GM19023 (cell line): Measurements from ENCODE around the gene CBR3.

Experiments used
- ATAC-seq: cut with Tn5 transposase; IDR thresholded peaks from one replicate; pipeline ENCODE4 v1.9.1; 2021; ENCODE audit warnings: mild to moderate bottlenecking, moderate library complexity; ENCODE audit not compliant: unreplicated experiment

The CBR3 gene

DNA sequence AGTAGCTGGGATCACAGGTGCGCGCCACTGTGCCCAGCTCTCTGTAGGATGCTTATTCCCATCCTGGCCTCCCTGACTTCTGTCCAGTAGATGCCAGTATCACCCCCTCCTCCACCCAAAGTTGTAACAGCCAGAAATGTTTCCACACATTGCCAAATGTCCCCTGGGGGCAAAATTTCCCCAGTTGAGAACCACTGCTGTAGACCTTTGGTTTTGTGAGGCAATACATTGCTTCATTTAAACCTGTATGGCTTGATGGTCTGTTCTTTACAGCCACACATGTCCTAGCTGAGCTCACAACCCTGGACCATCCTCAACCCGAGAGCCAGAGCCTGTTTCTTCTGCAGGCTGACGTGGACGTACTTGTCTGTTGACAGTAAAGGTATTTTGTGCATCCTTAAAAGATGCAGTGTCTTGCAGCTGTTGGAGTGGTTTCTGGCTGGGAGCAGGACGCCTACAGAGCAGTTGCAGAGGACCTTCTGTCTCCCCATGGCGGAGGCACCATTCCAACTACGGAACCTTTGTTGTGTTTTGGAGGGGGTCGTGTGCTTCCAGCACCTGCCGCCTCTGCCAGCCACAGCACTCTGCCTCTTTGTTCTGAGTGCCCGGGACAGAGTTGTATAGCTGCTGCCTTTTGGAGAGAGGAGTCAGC is 48.4 kb downstream of the CBR3 start:
- no peak for ATAC-seq

DNA sequence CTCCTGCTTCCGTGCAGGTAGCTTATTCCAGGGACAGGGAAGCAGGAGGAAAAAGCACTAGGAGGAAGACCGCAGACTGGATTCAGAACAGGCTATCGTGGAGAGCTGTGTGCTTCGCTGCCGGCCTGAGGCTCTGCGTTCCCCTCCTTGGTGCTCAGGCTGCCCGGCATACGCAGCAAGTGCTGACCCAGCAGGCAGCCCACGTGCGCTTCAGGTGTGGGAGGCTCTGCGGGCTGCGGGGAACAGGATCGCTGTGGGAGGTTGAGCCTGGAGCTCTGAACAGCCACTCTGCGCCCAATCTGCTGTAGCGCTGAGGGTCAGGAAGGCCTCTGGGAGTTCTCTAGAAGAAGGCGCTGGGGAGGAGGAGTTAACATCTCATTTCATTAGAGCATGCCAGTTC is 49.7 kb downstream of the CBR3 start:
- no peak for ATAC-seq

DNA sequence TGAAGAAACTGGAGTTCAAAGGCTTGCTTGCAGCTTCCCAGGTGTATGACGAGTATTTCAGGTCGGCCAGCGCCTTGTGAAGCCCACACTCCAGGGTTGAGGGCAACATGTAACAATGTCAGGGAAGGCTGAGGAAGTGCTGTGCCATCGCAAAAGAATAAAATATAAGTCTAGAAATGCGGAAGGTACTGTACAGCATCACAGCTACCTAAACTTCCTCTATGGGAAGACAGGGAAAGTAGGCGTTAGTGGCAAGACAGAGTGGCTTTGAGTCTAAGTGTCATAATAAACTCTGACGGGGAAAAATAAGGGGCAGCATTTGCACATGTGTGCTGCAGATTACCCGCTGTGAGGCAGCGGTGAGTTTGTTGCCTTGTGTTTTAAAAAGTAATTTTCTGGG is 50.6 kb downstream of the CBR3 start:
- ATAC-seq: no peak

DNA sequence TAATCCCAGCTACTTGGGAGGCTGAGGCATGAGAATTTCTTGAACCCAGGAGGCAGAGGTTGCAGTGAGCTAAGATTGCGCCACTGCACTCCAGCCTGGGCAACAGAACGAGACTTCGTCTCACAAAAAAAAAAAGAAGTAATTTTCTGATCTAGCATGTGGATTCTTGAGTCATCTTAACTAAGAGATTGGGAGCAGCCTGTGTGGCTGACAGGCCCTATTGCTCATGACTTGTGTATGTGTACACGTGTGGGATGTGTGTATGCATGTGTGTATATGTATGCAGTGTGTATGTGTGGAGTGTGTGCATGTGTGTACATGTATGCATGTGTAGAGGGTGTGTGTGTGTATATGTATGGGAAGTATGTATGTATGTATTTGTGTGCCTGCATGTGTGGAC is 51.2 kb downstream of the CBR3 start:
- ATAC-seq: no peak

DNA sequence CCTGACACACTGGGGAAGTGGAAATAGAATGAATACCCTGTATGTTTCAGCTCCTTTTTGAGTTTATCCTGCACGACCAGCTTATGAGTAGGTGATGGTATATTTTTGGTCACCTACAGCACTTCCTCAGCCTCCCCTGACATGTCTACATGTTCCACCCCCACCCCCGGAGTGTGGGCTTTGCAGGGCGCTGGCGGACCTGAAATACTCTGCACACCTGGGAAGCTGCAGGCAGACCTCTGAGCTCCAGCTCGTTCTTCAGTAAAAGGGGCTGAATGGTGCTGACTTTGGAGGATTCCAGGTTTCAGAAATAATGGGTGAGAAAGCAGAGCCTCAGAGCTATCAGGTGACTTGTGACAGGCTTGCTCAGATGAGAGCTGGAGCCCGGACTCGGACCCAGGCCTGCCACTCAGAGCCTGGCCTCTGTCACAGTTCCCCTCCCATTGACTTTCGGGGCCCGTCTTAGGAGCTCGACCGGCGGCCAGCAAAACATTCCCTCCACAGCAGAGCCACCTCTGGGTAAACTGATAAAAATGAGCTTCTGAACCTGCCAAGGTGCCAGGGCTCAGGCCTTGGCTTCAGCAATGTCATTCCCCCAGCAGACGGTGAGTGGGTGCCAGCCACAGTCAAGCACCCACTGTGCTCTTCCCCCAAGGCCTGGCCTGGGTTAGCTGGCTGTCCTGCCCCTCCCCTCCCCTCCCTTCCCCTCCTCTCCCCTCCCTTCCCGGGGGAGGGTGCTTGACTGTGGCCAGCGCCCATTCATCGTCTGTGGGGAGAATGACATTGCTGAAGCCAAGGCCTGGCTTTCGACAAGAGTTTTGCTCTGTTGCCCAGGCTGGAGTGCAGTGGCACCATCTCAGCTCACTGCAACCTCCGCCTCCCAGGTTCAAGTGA is 51.9 kb downstream of the CBR3 start:
- no peak for ATAC-seq

DNA sequence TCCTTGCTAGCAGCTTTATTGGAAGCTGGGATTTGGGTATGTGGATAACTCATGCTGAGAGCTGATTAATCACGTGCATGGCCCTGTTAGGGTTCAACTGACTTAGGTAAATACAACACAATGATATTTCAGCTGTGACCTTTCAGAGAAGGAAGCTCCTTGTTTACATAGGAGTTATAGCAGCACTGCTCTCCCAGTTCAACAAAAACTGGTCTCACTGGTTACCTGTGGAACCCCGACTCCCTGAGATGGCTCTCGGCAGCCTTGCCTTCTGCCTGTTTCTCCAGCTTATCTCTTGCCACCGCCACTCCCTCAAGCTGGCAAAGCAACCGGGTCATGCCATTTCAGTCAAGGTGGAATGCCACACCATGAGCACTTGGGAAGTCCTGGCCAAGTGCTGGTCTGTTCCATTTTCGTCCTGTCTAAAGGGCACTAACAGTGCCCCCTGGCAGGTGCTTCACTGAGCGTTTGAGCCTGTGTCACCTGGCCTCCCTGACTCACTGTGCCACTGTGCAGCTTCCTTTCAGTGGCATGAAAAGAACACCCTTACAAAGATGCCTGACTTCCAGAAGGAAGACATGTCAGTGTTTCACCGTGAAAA is 53.3 kb downstream of the CBR3 start:
- no peak for ATAC-seq

DNA sequence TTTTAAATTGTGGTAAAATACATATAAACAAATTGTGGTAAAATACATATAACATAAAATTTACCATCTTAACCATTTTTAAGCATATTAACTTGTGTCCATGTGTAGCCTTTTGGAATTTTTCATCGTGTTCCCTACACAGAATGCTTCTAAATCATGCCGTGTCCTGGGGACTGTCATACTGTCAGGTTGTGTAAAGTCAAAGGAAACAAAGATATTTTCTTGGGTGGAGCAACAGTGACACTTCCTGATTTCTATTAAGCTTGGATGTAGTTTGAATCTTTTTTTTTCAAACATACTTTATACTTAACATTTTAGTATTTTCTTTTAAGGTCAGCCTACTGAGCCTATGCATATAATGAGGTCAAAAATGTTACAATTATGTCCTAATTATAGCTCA is 54.1 kb downstream of the CBR3 start:
- no peak for ATAC-seq

DNA sequence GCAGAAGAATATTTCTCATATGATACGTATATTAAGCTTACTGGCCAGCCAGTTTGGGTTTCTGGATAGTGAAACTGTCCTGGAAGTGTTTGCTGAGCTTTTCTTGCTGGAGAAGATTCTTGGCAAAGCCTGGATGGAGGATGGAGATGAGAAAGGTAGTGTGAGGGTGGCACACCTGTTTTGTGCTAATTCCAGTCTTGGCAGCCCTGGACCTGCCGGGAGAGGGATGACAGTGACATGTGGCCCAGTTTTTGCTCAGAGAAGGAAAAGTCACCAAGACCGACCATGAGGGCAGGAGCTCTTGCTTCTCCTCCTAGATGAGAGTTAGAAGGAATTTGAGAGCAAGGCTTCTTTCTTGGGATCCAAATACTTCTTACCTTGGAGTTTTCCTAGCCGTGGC is 55.9 kb downstream of the CBR3 start:
- ATAC-seq: no peak

DNA sequence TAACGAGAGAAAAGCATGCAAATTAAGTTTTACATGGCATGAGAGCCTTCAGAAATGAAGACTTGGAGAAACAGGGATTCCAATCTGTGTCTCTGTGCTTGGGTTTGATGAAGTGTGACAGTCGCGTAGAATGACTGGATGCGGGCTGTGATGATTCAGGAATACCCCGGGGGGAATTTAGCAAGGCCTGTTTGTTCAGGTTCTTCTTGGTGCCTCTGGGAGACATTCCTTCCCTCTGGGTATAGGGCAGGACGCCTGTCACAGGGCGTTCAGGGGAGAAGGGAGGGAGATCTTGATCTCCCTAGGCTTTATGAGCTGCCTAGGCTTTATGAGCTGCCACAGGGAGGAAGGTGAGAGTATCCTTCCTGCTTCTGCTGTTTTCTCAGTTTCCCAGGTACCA is 58.3 kb downstream of the CBR3 start:
- ATAC-seq: no peak

DNA sequence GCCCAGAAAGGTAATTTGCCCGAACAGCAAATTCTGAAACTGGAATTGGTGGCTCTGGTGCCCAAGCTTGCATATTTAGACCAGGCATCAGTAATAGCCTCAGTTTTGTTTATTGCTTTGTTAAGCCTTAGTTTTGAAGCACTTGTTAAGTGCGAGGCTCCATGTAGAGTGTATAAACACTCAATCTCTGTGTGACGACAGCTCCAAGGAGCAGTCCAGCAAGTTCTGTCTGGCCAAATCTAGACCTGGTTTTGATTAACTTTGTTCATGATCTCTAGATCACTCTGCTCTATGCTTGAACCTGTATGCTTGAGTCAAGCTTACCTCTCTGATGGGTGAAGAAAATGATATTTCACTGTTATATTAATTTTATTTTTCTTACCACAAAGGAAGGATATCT is 59.1 kb downstream of the CBR3 start:
- ATAC-seq: no peak

DNA sequence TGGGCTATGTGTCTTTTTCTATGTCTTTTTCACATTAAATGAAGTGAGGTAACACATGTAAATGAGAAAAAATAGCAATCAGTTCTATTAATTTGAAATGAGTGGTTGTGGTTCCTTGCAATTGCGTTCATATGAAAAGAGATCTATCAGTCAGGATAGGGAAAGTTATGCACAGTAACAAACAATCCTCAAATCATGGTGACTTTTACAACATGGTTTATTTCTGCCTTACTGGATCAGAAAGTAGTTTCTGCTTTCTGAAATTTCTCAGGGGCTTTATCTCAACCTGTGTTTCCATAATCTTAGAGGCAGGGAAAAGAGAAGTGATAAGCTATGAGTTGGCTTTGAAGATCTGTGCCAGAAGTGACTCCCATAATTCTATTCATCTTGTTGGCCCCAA is 60.7 kb downstream of the CBR3 start:
- no peak for ATAC-seq
